Upper lobe of left lung (tissue), 6 donors: ENCODE measurements around the gene GPR3. TPM values are rescaled to one million over a fixed set of nuclear protein-coding genes. Genes with fewer than 3 reads are reported as not detected.

Experiments
- ATAC-seq, 2 donors: fragments of 200-7000 bp; cut with Tn5 transposase; one replicate each; pipeline ENCODE4 v1.9.1; 2022; ENCODE audit warnings: mild to moderate bottlenecking in 2 of 2, moderate library complexity in 2 of 2; ENCODE audit not compliant: low FRiP score in 2 of 2
- DNase-seq, 2 donors: peaks; one replicate each; pipeline ENCODE4 v3.0.0-alpha.2; 2019 to 2020
- H3K27ac ChIP-seq, 4 donors: fragments of 200-600 bp; sonication (generic); one replicate each; pipeline ENCODE4 v1.5.1; 2016 to 2019
- H3K27me3 ChIP-seq, 4 donors: fragments of 200-600 bp; sonication (generic); one replicate each; pipeline ENCODE4 v1.5.1; 2017 to 2019
- H3K36me3 ChIP-seq, 4 donors: fragments of 200-600 bp; sonication (generic); one replicate each; pipeline ENCODE4 v1.5.1; 2016 to 2019
- H3K4me1 ChIP-seq, 4 donors: fragments of 200-600 bp; sonication (generic); one replicate each; pipeline ENCODE4 v1.5.1; 2018 to 2019
- H3K4me3 ChIP-seq, 4 donors: fragments of 200-600 bp; sonication (generic); one replicate each; pipeline ENCODE4 v1.5.1; 2017 to 2019; ENCODE audit warnings: mild to moderate bottlenecking in 2 of 4, moderate library complexity in 1 of 4
- H3K9me3 ChIP-seq, 4 donors: fragments of 200-600 bp; sonication (generic); one replicate each; pipeline ENCODE4 v1.5.1; 2018 to 2019
- EP300 ChIP-seq, 4 donors: sonication (generic); formaldehyde crosslinking; IDR thresholded peaks; one replicate each; pipeline ENCODE4 v1.5.1; 2017; ENCODE audit warnings: antibody characterized with exemption in 4 of 4, control low read depth in 2 of 4
- POLR2A ChIP-seq, 4 donors: fragments of 450-650 bp; IDR thresholded peaks; one replicate each; pipeline ENCODE4 v1.5.1; 2016 to 2017; ENCODE audit warnings: antibody characterized with exemption in 4 of 4, mild to moderate bottlenecking in 2 of 4
- POLR2AphosphoS5 ChIP-seq, 2 donors: sonication (generic); formaldehyde crosslinking; IDR thresholded peaks; one replicate each; pipeline ENCODE4 v1.5.1; 2017; ENCODE audit warnings: antibody characterized with exemption in 2 of 2
- WGBS, 2 donors: methylation state at CpG; one replicate each; pipeline ENCODE4 v1.1.5; 2017 to 2018; 5-methylcytosine and 5-hydroxymethylcytosine counted together
- total RNA-seq, 6 donors: library from RNA; depleted of rRNA in 4 of 6; stranded (reverse); fragments of >200 nt in 4 of 6; gene quantifications; one replicate each; pipeline versions ENCODE4 v1.1.0 to v1.2.1, GENCODE V29; 2016 to 2021
- TF ChIP-seq, protein P1 (sequence below), 6 experiments: fragments of 450-650 bp in 4 of 6; fragments of 200-600 bp in 2 of 6; sonication (generic) in 2 of 6; IDR thresholded peaks; one replicate each; pipeline ENCODE4 v1.5.1; 2016 to 2019; ENCODE audit warnings: antibody characterized with exemption in 6 of 6
- donor health status: DM: no; HTN: no; CAD: no; lungs with moderate emphysema.
- donor health status: DM: no; HTN: yes; CAD: no; lungs with severe emphysema.

The GPR3 gene
- total RNA-seq, 6 donors from 2014 or later, result 0.39 to 1.6 (median 0.76) TPM; not detected in 1

DNA sequence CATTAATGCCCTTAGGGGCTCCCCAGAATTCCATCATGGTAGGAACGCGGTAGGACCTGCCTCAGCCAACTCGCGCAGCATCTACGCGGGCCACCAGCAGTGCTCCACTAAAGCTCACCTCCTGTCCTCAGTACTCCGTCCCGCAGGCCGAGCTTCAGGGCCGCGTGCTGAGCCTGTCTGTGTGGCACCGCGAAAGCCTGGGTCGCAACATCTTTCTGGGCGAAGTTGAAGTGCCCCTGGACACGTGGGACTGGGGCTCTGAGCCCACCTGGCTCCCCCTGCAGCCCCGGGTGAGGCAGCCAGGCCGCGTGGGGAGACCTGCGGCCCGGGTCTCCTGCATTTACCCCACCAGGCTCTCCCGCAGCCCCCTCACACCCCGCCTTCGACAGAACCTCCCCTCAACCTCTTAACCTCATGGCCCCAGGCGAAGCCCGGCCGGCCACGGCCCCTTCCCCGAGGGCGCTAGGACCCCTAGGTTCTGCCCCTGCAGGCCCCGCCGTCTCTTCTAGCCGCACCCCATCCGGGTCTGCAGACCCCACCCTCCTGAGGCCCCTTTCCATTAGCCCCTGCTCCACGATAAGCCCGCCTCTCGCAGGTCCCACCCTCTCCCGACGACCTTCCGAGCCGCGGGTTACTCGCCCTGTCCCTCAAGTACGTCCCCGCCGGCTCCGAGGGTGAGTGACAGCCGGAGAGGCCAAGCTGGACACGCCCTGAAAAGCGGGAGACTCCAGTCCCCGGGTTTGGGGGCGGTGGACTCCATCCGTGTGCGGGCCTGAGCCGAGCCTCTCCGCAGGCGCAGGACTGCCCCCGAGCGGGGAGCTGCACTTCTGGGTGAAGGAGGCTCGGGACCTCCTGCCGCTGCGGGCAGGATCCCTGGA is 41.5 kb upstream of the GPR3 start:
- no peaks in the 10 kb centered on the region for H3K9me3 ChIP-seq
- H3K27ac ChIP-seq, result peak overlapping the region in 1 of 4 donors; percentile 21
- TF ChIP-seq POLR2A (IDR thresholded peaks at IDR 0.05) (no peak), EP300 (IDR thresholded peaks at IDR 0.05) (no peak), POLR2AphosphoS5 (IDR thresholded peaks at IDR 0.05) (no peak)
- TF ChIP-seq, protein P1, sequence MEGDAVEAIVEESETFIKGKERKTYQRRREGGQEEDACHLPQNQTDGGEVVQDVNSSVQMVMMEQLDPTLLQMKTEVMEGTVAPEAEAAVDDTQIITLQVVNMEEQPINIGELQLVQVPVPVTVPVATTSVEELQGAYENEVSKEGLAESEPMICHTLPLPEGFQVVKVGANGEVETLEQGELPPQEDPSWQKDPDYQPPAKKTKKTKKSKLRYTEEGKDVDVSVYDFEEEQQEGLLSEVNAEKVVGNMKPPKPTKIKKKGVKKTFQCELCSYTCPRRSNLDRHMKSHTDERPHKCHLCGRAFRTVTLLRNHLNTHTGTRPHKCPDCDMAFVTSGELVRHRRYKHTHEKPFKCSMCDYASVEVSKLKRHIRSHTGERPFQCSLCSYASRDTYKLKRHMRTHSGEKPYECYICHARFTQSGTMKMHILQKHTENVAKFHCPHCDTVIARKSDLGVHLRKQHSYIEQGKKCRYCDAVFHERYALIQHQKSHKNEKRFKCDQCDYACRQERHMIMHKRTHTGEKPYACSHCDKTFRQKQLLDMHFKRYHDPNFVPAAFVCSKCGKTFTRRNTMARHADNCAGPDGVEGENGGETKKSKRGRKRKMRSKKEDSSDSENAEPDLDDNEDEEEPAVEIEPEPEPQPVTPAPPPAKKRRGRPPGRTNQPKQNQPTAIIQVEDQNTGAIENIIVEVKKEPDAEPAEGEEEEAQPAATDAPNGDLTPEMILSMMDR (IDR thresholded peaks at IDR 0.05), result no peak
- ATAC-seq (peak in 1 of 2 donors; percentile 20), DNase-seq (peak; percentile 63 to 85)
- peaks cover 9 to 45% (median 31%) of the 10 kb centered on the region in 4 donors for H3K36me3 ChIP-seq
- no peaks in the 10 kb centered on the region for H3K27me3 ChIP-seq
- WGBS, 2 donors, result 64 to 69% methylated on average over 45 to 58 of the region's 62 CpGs
- peak overlapping the region in 1 of 4 donors; percentile 2 for H3K4me3 ChIP-seq
- H3K4me1 ChIP-seq, result peaks cover 19 to 33% (median 30%) of the 10 kb centered on the region in 4 donors

DNA sequence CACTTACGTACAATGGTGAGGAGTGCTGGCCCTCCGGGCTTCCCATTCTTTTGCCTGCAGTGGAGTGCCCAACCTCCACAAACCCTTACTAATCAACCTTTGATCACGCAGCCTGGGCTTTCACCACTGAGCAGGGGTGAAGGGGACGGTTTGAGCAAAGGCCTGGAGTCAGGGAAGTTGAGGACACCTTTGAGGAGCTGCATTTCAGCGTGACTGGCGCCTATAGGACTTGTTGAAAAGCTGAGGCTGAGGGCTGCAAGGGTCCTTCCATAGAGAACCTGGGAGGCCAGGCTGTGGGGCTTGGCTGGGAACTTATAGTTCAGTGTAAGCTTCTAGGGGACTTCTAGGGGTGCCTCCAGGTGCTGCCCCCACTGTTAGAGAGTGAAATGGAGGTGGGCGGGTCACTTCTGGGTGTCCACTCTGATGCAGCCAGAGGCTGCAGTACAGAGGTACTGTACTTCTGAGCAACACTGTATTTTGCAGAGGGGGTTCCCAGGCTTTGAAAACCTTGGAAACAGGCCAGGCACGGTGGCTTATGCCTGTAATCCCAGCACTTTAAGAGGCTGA is 40.8 kb upstream of the GPR3 start:
- Histone ChIP-seq H3K27ac (peak overlapping the region in 1 of 4 donors; percentile 21), H3K4me3 (peak overlapping the region in 1 of 4 donors; percentile 2), H3K9me3 (no peaks in the 10 kb centered on the region), H3K27me3 (no peaks in the 10 kb centered on the region), H3K4me1 (peaks cover 19 to 33% (median 30%) of the 10 kb centered on the region in 4 donors), H3K36me3 (peaks cover 9 to 52% (median 38%) of the 10 kb centered on the region in 4 donors)
- 78 to 100% methylated on average over 3 to 8 of the region's 8 CpGs for WGBS, 2 donors
- ATAC-seq (no peak), DNase-seq (no peak)
- TF ChIP-seq POLR2AphosphoS5 (IDR thresholded peaks at IDR 0.05), result no peak
- TF ChIP-seq, protein P1 (IDR thresholded peaks at IDR 0.05), result no peak
- no peak for TF ChIP-seq POLR2A (IDR thresholded peaks at IDR 0.05)
- no peak for TF ChIP-seq EP300 (IDR thresholded peaks at IDR 0.05)

DNA sequence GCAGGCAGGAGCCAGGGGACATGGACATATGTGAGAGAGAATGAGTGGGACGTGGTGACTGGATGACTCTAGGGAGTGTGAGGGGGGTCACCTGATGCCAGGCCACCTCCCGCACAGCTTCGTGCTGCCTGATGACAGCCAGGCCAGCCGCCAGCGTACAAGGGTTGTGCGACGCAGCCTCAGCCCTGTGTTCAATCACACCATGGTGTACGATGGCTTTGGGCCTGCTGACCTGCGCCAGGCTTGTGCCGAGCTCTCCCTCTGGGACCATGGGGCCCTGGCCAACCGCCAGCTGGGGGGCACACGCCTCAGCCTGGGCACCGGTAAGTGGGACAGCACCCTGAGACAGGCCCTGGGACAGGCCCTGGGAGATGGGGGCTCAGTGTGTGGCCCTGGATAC is 39.3 kb upstream of the GPR3 start:
- ATAC-seq, result no peak
- Histone ChIP-seq H3K9me3 (no peaks in the 10 kb centered on the region), H3K27me3 (no peaks in the 10 kb centered on the region), H3K27ac (no peak overlapping the region), H3K4me3 (no peak overlapping the region), H3K4me1 (peaks cover 31 to 44% (median 37%) of the 10 kb centered on the region in 4 donors), H3K36me3 (peaks cover 16 to 67% (median 53%) of the 10 kb centered on the region in 4 donors)
- DNase-seq, result peak in 1 of 2 donors; percentile 79
- TF ChIP-seq EP300 (IDR thresholded peaks at IDR 0.05) (no peak), POLR2AphosphoS5 (IDR thresholded peaks at IDR 0.05) (no peak), POLR2A (IDR thresholded peaks at IDR 0.05) (no peak)
- TF ChIP-seq, protein P1 (IDR thresholded peaks at IDR 0.05), result no peak
- 92 to 94% methylated on average over 7 to 9 of the region's 13 CpGs for WGBS, 2 donors

DNA sequence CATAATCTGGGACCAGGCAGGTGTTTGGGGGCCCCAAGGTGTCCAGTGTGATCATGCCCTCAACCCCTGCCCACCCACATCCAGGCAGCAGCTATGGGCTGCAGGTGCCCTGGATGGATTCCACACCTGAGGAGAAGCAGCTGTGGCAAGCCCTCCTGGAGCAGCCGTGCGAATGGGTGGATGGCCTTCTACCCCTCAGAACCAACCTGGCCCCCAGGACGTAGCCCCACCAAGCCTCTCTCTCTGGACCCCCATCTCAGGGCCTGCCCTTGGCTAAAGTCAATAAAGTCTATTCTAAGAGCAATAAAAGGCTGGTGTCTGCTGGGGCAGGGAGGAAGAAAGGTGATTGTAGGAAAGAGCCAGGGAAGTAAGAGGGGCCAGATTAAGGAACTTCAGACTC is 38.8 kb upstream of the GPR3 start:
- Histone ChIP-seq H3K9me3 (no peaks in the 10 kb centered on the region), H3K27ac (no peak overlapping the region), H3K4me3 (no peak overlapping the region), H3K4me1 (peaks cover 30 to 43% (median 36%) of the 10 kb centered on the region in 4 donors), H3K27me3 (no peaks in the 10 kb centered on the region), H3K36me3 (peaks cover 16 to 72% (median 58%) of the 10 kb centered on the region in 4 donors)
- whole genome bisulfite sequencing, 2 donors, result 94 to 100% methylated on average over 3 of the region's 3 CpGs
- ATAC-seq, result no peak
- DNase-seq, result no peak
- no peak for TF ChIP-seq POLR2AphosphoS5 (IDR thresholded peaks at IDR 0.05)
- no peak for TF ChIP-seq EP300 (IDR thresholded peaks at IDR 0.05)
- TF ChIP-seq, protein P1 (IDR thresholded peaks at IDR 0.05), result no peak
- TF ChIP-seq POLR2A (IDR thresholded peaks at IDR 0.05), result no peak
